ENCODE measurements around the gene FFAR4. TPM values are rescaled to one million over a fixed set of nuclear protein-coding genes. Genes with fewer than 3 reads are reported as not detected.

FFAR4 gene
- total RNA-seq, 1 donor from 2014 or later = not detected

DNA sequence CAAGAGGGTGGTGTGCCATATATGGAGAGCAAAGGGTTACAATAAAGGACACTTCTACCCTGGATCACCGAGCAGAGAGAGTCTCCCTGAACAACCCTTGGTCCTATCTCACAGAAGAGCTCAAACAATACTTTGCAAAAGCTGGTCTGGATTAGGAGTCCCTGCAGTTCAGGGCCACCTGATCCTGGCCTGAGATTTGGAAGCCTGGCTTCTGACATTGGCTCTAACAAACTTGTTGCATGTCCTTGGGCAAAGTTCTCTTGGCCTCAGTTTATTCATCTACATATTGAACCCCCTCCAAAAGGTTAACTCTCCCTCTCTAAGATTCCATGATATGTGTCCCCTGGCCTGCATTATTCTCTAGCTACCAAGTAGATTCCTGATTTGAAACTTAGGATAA, 32.9 kb downstream of the FFAR4 start:
- no peak for DNase-seq (ENCODE audit: extremely low spot score, unreplicated experiment)
- Mint-ChIP-seq H3K36me3 (ENCODE audit: unreplicated experiment) (no peaks in the 10 kb centered on the region), H3K4me3 (ENCODE audit: unreplicated experiment) (no peak overlapping the region), H3K27me3 (ENCODE audit: unreplicated experiment) (peaks cover 16% of the 10 kb centered on the region), H3K9me3 (ENCODE audit: unreplicated experiment) (no peaks in the 10 kb centered on the region), H3K27ac (ENCODE audit: unreplicated experiment) (no peak overlapping the region), H3K4me1 (ENCODE audit: unreplicated experiment) (peaks cover 19% of the 10 kb centered on the region)
- TF ChIP-seq, protein P1, sequence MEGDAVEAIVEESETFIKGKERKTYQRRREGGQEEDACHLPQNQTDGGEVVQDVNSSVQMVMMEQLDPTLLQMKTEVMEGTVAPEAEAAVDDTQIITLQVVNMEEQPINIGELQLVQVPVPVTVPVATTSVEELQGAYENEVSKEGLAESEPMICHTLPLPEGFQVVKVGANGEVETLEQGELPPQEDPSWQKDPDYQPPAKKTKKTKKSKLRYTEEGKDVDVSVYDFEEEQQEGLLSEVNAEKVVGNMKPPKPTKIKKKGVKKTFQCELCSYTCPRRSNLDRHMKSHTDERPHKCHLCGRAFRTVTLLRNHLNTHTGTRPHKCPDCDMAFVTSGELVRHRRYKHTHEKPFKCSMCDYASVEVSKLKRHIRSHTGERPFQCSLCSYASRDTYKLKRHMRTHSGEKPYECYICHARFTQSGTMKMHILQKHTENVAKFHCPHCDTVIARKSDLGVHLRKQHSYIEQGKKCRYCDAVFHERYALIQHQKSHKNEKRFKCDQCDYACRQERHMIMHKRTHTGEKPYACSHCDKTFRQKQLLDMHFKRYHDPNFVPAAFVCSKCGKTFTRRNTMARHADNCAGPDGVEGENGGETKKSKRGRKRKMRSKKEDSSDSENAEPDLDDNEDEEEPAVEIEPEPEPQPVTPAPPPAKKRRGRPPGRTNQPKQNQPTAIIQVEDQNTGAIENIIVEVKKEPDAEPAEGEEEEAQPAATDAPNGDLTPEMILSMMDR (IDR thresholded peaks at IDR 0.05) = no peak

DNA sequence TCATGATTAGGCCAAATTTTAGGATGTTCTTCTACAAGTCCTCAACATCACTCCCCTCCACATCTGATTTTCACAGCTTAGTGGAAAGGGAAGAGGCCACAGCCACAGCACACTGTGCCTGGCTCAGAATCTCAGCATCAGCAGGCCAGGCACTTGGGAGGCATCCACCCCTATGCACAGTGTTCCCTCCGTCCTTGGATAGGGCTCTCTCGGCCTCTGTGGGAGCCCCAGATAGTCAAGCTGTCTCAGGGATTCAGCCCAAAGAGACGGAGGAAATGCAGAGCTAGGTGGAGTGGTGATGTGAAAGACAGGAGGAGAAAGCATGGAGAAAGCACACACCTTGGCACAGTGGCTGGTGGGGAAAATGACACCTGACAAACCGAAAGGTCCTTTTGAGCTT, 33.3 kb downstream of the FFAR4 start:
- Mint-ChIP-seq H3K27me3 (ENCODE audit: unreplicated experiment) (peaks cover 20% of the 10 kb centered on the region), H3K4me3 (ENCODE audit: unreplicated experiment) (no peak overlapping the region), H3K27ac (ENCODE audit: unreplicated experiment) (no peak overlapping the region), H3K36me3 (ENCODE audit: unreplicated experiment) (no peaks in the 10 kb centered on the region), H3K9me3 (ENCODE audit: unreplicated experiment) (no peaks in the 10 kb centered on the region), H3K4me1 (ENCODE audit: unreplicated experiment) (peaks cover 19% of the 10 kb centered on the region)
- TF ChIP-seq, protein P1 (IDR thresholded peaks at IDR 0.05) = no peak
- DNase-seq (ENCODE audit: extremely low spot score, unreplicated experiment) = no peak

DNA sequence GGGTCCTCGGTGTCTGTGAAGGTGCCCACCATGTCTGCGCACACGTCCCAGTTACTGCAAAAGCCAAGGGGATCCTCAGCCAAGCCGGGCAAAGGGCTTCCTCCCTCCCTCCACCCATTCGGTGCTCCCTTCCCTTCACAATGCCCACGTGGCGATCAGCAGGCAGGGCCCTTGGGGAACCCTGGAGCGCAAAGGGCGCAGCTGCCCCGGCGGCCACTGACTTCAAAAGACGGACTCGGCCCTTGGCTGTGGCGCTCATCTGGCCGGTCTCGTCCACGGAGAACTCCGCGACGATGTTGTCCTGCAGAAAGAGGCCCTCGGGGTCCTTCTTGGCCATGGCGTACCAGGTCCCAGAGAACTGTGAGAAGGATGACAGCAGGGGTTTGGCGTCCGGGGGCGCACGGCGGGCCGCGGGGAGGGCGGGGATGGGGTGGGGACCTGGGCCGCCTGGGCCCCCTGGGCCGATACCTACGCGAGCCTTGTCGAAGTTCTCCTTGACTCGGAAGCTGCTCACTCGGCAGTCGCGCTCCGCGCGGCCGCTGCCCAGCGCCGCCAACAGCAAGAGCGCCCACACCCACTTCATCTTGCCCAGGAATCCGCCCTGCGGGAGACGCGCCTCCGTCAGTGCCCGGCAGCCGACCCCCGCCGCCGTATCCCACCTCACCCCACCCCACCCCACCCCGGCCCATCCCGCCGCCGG, 34.1 kb downstream of the FFAR4 start:
- H3K4me3 Mint-ChIP-seq (ENCODE audit: unreplicated experiment) = peak overlapping the region; percentile 55
- H3K27ac Mint-ChIP-seq (ENCODE audit: unreplicated experiment) = no peak overlapping the region
- TF ChIP-seq, protein P1 (IDR thresholded peaks at IDR 0.05) = no peak
- no peaks in the 10 kb centered on the region for H3K9me3 Mint-ChIP-seq (ENCODE audit: unreplicated experiment)
- no peak for DNase-seq (ENCODE audit: extremely low spot score, unreplicated experiment)
- H3K4me1 Mint-ChIP-seq (ENCODE audit: unreplicated experiment) = peaks cover 15% of the 10 kb centered on the region
- H3K27me3 Mint-ChIP-seq (ENCODE audit: unreplicated experiment) = peaks cover 20% of the 10 kb centered on the region
- H3K36me3 Mint-ChIP-seq (ENCODE audit: unreplicated experiment) = no peaks in the 10 kb centered on the region

DNA sequence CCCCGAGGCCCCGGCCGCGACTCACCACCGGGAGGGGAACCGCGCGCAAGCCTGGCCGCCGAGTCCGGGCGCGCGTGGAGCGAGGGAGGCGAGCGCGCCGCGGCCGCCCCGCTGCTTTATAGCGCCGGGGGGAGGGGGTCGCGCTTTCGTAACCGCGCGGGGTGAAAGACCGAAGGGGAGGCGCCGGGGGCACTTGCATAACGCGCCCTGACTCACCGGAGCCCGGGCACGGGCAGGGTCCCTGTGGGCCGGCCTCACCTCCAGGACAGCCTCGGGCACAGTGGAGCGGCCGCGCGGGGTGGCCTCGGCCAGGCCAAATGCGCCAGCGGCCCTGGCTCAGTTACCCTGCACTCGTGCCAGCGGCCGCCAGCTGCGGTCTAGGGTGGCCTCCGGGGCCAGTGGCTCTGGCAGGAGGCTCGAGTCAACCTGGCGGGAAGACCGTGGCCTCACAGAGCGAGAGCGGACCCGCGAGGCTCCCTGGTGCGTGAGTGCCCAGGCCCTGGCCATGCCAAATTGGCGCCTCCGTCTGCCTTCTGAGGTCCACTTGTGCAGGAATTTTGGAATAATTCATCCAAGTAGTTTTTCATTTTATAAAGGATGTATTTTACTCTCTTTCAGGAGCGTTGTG, 34.8 kb downstream of the FFAR4 start, which contains the start of gene RBP4:
TSS of gene RBP4 (minus strand) at position 90 of the 628 bp plus-strand sequence. CDS start 207 bp downstream, outside the sequence.
- H3K9me3 Mint-ChIP-seq (ENCODE audit: unreplicated experiment) = no peaks in the 10 kb centered on the region
- DNase-seq (ENCODE audit: extremely low spot score, unreplicated experiment) = no peak
- no peaks in the 10 kb centered on the region for H3K36me3 Mint-ChIP-seq (ENCODE audit: unreplicated experiment)
- peaks cover 8% of the 10 kb centered on the region for H3K4me1 Mint-ChIP-seq (ENCODE audit: unreplicated experiment)
- no peak within 1 kb of the TSS for H3K27ac Mint-ChIP-seq (ENCODE audit: unreplicated experiment)
- peaks cover 25% of the 10 kb centered on the region for H3K27me3 Mint-ChIP-seq (ENCODE audit: unreplicated experiment)
- TF ChIP-seq, protein P1 (IDR thresholded peaks at IDR 0.05) = no peak
- H3K4me3 Mint-ChIP-seq (ENCODE audit: unreplicated experiment) = peak within 1 kb of the TSS; percentile 55

DNA sequence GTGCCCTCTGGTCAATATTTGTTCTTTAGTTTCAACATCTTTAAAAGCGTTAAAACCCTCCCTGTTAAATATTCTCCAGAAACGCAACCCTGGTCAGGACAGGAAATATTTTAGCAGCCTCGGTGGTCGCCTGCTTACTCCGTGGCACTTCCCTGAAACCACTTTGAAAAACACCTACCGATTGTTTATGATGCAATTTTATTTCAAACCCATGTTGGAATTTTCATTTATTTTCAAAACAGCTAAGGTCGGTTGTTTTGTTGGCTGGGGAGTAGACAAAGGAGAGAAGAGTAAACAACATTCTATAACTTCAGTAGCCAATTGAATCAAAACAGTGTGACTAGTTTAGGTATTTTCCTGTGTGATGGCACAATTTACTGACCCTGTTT, 35.3 kb downstream of the FFAR4 start:
- Mint-ChIP-seq H3K27ac (ENCODE audit: unreplicated experiment) (no peak overlapping the region), H3K27me3 (ENCODE audit: unreplicated experiment) (peaks cover 25% of the 10 kb centered on the region), H3K4me3 (ENCODE audit: unreplicated experiment) (peak overlapping the region; percentile 33), H3K4me1 (ENCODE audit: unreplicated experiment) (peaks cover 7% of the 10 kb centered on the region), H3K9me3 (ENCODE audit: unreplicated experiment) (no peaks in the 10 kb centered on the region), H3K36me3 (ENCODE audit: unreplicated experiment) (no peaks in the 10 kb centered on the region)
- TF ChIP-seq, protein P1 (IDR thresholded peaks at IDR 0.05) = no peak
- no peak for DNase-seq (ENCODE audit: extremely low spot score, unreplicated experiment)
